ENCODE data around the gene REG1B. TPM values are rescaled to one million over a fixed set of nuclear protein-coding genes. Genes with fewer than 3 reads are reported as not detected.

REG1B gene
- total RNA-seq (2014; rRNA removed; shearing (Covaris generic); ENCODE audit: low replicate concordance) = not detected in 2 replicates

DNA sequence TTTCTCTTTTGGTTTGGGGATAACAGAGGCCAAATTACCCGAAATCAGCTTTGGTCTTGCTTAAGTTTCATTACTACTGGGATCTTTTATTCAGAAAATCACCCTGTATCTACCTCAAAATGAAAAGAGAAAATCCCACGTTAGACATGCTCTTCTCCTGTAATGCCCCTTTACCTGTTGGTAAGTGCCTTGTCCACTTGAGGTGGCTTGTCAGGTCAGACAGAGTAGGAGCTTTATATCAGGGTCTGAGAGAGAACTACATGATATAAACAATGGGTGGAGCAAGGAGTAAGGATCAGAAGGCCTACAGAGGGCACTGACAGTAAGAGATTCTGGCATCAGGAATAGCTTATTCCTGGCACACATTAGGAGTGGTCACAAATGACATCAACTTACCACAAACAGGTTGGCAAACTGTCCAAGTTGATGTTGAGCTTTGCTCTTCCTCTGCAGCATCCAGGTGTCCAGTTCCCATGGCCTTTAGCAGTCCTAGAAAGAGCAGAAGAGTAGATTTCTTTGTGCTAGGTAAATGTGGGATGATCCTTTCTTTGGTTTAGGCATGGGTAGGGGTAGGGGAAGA, at the start of gene REG1B:
Gene REG1B (minus strand): TSS at position 209 of the 580 bp plus-strand sequence. CDS start 381 bp downstream, outside the sequence.
- in situ Hi-C loops (cut with HindIII; ENCODE audit: low pct_unique_long_range_greater_than_20kb, low sequenced_read_pairs) = no loop called here
- no peak for DNase-seq (ENCODE audit: low read depth)

GRCh38 chr2:79131687-79132086, 43.9 kb upstream of the REG1B start:
- in situ Hi-C loops (cut with HindIII; ENCODE audit: low pct_unique_long_range_greater_than_20kb, low sequenced_read_pairs) = no loop called here
- DNase-seq (ENCODE audit: low read depth) = peak; percentile 13

DNA sequence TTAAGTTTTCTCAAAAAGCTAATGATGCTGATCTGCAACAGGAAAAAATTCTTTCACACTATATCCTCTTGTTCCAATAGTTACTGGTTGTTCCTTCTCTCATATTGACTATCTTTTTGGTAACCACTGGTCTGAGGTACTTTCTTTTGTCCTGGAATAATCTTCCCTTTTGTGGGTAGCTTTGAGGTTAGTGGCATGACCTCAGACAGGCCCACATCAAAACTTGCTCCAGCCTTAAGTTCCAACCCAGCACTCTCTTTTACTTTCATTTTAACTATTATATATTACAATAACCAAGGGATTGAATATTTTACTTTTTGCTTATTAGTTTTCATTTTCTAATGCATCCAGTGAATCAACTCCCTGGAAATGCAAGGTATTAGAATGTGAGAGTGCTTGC, 42.0 kb upstream of the REG1B start:
- in situ Hi-C loops (cut with HindIII; ENCODE audit: low pct_unique_long_range_greater_than_20kb, low sequenced_read_pairs) = no loop called here
- DNase-seq (ENCODE audit: low read depth) = no peak

- in situ Hi-C loops (cut with HindIII; ENCODE audit: low pct_unique_long_range_greater_than_20kb, low sequenced_read_pairs) = no loop called here
These were observed 41.5 kb upstream of the REG1B start for GRCh38 chr2:79129260-79129659.

GRCh38 chr2:79128406-79128805, 40.6 kb upstream of the REG1B start:
- in situ Hi-C loops (cut with HindIII; ENCODE audit: low pct_unique_long_range_greater_than_20kb, low sequenced_read_pairs) = no loop called here

More at GRCh38 chr2:79129260-79129659, 41.5 kb upstream of the REG1B start:
- DNase-seq (ENCODE audit: low read depth) = no peak

DNA sequence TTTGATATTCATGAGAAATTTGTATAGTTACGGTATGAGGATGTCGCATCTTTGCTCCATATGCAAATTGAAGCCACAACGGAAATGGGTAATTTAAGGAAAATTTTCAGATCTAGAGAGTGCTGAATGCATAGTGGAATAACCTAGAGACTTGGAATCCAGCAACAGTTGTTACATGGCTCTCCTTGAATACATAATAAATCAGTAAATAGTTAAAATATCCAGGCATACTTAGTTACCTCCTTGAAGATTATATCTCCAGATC, 37.9 kb upstream of the REG1B start:
- no peak for DNase-seq (ENCODE audit: low read depth)
- in situ Hi-C loops (cut with HindIII; ENCODE audit: low pct_unique_long_range_greater_than_20kb, low sequenced_read_pairs) = no loop called here

More at GRCh38 chr2:79128406-79128805, 40.6 kb upstream of the REG1B start:
- DNase-seq (ENCODE audit: low read depth) = no peak

DNA sequence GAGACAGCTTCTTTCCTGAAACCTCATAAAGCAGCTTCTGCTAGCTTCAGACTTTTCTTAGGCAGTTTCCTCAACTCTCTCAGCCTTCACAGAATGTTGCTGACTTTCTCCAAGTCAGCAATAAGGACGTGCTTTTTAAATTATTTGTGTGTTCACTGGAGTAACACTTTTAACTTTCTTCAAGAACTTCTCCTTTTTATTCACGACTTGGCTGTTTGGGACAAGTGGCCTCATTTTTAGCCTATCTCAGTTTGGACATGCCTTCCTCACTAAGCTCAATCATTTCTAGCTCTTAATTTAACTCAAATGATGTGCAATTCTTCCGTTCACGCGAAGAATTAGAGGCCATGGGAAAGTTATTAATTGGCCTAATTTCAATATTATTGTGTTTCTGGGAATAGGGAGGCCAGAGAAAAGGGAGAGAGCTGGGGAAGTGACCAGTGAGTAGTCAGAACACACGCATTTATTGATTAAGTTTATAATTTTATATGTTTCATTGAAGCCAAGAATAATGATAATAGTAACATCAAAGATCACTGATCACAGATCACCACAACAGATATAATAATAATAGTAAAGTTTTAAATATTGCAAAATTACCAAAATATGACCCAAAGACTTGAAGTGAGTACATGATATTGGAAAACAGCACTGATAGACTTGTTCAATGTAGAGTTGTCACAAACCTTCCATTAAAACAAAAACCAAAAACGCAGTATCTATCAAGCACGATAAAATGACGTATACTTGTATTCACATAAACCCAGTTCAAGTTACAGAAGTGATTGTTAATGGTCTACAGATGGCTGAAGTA, 37.3 kb upstream of the REG1B start:
- DNase-seq (ENCODE audit: low read depth) = no peak
- in situ Hi-C loops (cut with HindIII; ENCODE audit: low pct_unique_long_range_greater_than_20kb, low sequenced_read_pairs) = no loop called here

GRCh38 chr2:79122676-79123075, 34.9 kb upstream of the REG1B start:
- in situ Hi-C loops (cut with HindIII; ENCODE audit: low pct_unique_long_range_greater_than_20kb, low sequenced_read_pairs) = no loop called here
- DNase-seq (ENCODE audit: low read depth) = no peak

- no peak for DNase-seq (ENCODE audit: low read depth)
- in situ Hi-C loops (cut with HindIII; ENCODE audit: low pct_unique_long_range_greater_than_20kb, low sequenced_read_pairs) = no loop called here
These were observed 32.5 kb upstream of the REG1B start, which contains the start of gene REG1A for GRCh38 chr2:79120194-79120713. Gene REG1A (plus strand): TSS chr2:79120488. CDS start chr2:79120862, 374 bp downstream.

DNA sequence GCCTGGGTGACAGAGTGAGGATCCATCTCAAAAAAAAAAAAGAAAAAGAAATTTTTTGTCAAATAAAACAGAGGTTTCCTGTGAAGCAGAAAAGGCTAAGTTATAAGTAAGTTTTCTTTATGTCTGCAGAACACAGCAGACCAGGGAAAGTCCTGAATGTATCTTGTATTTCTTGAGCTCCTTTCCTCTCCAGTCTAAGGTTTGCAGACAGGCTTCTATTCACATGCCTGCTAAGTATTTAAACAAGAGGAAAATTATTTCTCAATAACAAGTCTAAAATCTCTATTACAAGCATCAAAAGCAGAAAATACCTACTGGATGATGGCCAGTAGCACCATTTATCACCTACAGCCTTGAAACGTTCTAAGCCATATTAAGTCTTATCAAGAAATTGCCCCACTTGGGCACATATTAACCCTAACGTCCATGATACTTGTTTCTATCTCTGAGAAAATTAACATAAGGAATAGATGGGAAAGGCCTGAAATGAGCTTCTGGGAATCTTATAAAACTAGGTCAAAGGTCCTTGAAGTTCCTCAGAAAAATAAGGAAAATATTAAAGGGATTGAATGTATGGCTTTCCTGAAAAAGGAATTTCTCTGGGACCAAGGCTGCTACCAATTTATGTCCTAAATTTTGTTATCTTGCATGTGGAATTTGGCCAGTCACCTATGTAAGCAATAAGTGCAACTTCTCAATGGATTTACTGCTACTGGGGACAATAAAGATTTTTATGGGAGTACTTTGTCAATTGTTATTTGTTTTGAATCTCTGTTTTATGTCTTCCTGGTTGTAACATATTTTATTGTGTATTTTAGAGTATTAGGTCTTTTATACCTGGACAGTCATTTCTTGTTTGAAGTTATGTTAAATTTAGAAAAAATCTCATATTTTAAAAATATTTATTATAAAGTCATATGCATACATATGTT, 29.5 kb upstream of the REG1B start:
- in situ Hi-C loops (cut with HindIII; ENCODE audit: low pct_unique_long_range_greater_than_20kb, low sequenced_read_pairs) = no loop called here
- DNase-seq (ENCODE audit: low read depth) = no peak

DNA sequence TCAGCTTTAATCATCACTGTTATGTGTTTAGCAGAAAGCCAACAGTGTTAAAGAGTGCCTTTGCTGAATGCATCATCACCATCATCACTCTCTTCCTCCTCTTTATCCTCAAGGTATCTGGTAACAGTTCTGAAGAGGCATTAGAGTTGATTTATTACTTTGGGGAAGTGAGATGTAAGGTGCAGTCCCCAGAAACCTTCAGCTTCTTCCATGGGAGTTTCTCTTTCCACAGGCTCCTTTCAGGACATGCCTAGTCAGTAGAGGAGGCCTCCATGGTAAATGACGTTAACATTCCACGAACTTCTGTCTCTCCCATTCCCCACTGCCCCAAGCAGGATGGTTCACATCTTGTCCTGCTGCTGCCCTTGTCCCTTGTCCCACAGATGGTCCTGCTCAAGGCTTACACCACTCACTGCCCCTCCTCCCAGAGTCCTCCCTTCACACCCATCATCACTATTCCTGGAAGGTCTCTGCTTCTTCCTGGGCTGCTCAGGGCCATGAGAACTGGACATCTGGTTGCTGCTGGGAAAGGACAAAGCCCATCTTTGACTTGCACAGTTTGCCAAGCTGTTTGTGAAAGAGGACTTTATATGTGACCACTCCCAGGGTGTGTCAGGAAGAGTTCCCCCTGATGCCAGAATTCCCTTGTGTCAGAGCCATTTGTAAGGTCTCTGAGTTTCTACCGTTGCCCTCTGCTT, 27.2 kb upstream of the REG1B start:
- in situ Hi-C loops (cut with HindIII; ENCODE audit: low pct_unique_long_range_greater_than_20kb, low sequenced_read_pairs) = no loop called here
- no peak for DNase-seq (ENCODE audit: low read depth)

DNA sequence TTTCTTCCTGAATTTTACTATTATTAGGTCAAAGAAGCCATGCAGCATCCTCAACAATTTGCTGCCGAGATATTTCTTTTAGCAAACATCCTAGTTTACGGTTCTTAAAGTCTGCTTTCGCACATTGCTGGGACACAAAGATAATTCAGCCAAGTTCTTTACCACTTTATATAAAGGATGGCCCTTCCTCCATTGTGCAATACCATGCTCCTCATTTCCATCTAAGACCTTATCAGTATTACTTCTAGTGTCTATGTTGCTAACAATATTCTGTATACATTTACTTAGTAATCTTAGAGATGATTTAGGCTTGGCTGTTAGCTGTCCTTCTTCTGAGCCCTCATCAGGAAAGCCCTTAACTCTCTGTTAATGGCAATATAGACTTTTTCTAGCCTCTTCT, 24.5 kb upstream of the REG1B start:
- in situ Hi-C loops (cut with HindIII; ENCODE audit: low pct_unique_long_range_greater_than_20kb, low sequenced_read_pairs) = no loop called here
- DNase-seq (ENCODE audit: low read depth) = no peak

GRCh38 chr2:79105259-79105658, 17.5 kb upstream of the REG1B start:
- no peak for DNase-seq (ENCODE audit: low read depth)
- in situ Hi-C loops (cut with HindIII; ENCODE audit: low pct_unique_long_range_greater_than_20kb, low sequenced_read_pairs) = no loop called here

- no peak for DNase-seq (ENCODE audit: low read depth)
- in situ Hi-C loops (cut with HindIII; ENCODE audit: low pct_unique_long_range_greater_than_20kb, low sequenced_read_pairs) = no loop called here
These were observed 15.4 kb upstream of the REG1B start for GRCh38 chr2:79103214-79103613.

- no peak for DNase-seq (ENCODE audit: low read depth)
- in situ Hi-C loops (cut with HindIII; ENCODE audit: low pct_unique_long_range_greater_than_20kb, low sequenced_read_pairs) = no loop called here
These were observed 13.2 kb upstream of the REG1B start for GRCh38 chr2:79101024-79101423.

DNA sequence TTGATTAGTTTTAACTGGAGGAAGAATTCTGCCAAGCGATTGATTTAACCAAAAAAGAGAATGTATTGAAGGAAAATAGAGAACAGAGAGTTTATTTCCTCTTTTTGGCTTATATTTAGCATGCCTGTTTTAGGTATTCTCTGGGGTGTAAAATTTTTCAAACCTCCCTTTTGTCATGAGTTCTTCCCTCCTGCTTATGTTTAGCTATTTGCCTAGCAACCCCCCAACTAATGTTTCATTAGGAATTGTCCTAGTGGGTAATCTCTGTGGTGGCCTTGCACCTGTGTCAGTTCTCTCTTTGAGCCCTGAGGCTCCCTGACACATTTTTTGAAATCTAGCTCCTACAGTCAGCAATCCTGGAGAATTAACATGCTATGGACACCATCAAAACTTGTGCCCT, 12.5 kb upstream of the REG1B start:
- in situ Hi-C loops (cut with HindIII; ENCODE audit: low pct_unique_long_range_greater_than_20kb, low sequenced_read_pairs) = no loop called here
- DNase-seq (ENCODE audit: low read depth) = no peak

GRCh38 chr2:79099140-79099686, 11.4 kb upstream of the REG1B start:
- in situ Hi-C loops (cut with HindIII; ENCODE audit: low pct_unique_long_range_greater_than_20kb, low sequenced_read_pairs) = no loop called here
- no peak for DNase-seq (ENCODE audit: low read depth)

- in situ Hi-C loops (cut with HindIII; ENCODE audit: low pct_unique_long_range_greater_than_20kb, low sequenced_read_pairs) = no loop called here
- DNase-seq (ENCODE audit: low read depth) = no peak
These were observed 10.1 kb upstream of the REG1B start for GRCh38 chr2:79097843-79098242.

Measured in Caki2 (cell line).